COLO668 (cell line): ENCODE results near the gene ZCWPW1.

Experiments used
- DNase-seq: peaks from one replicate; lab custom pipeline; 2025; ENCODE audit not compliant: unreplicated experiment; lab: John Stamatoyannopoulos, UW

The ZCWPW1 gene

DNA sequence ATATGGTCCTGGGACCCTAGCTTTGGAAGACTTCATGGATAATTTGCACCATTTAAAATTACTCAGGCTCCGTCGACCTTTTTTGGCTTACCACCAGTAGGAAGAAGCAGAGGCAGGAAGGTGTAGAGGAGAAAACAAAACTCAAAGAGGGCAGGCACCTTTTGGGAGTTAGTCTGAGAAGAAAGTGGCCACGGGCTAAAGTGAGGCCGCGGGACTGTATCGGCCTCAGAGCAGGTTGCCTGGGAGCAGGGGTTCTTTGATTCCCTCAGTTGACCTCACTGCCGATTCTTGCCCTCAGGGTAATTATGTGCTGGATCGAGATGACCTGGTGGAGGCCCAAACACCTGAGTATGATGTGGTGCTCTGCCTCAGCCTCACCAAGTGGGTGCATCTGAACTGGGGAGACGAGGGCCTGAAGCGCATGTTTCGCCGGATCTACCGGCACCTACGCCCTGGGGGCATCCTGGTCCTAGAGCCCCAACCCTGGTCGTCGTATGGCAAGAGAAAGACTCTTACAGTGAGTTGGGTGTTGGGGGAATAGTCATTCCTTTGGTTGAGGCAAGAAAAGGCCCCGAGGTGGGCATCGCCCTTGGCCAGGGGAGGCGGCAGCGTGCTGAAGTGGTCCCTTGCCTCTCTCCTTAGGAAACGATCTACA, 4.2 kb upstream of the ZCWPW1 start:
- DNase-seq = no peak

DNA sequence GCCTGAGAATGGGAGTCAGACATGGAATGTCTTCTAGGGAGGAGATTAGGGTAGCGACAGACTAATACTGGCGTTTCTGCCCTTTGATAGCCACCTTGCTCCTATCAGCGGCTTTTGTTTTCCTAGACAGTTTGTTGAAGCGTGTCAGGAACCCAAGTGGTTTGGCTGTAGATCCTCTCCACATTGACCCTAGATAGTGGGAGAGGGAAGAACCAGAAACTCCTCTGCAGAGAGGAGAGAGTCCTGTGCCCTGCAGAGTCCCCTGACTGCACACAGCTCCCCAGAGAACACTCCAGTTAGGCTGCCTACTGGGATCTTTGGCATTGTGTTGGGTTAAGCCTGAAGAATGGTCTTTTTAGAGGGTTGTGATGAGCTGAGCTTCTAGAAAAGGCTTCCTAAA, 3.5 kb upstream of the ZCWPW1 start:
- no peak for DNase-seq

DNA sequence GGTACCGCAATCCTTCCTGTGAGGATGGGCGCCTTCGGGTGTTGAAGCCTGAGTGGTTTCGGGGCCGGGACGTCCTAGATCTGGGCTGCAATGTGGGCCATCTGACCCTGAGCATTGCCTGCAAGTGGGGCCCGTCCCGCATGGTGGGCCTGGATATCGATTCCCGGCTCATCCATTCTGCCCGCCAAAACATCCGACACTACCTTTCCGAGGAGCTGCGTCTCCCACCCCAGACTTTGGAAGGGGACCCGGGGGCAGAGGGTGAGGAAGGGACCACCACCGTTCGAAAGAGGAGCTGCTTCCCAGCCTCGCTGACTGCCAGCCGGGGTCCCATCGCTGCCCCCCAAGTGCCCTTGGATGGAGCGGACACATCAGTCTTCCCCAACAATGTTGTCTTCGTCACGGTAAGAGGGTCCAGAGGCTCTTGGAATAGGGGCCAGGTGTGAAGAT, 2.8 kb upstream of the ZCWPW1 start:
- DNase-seq = no peak

DNA sequence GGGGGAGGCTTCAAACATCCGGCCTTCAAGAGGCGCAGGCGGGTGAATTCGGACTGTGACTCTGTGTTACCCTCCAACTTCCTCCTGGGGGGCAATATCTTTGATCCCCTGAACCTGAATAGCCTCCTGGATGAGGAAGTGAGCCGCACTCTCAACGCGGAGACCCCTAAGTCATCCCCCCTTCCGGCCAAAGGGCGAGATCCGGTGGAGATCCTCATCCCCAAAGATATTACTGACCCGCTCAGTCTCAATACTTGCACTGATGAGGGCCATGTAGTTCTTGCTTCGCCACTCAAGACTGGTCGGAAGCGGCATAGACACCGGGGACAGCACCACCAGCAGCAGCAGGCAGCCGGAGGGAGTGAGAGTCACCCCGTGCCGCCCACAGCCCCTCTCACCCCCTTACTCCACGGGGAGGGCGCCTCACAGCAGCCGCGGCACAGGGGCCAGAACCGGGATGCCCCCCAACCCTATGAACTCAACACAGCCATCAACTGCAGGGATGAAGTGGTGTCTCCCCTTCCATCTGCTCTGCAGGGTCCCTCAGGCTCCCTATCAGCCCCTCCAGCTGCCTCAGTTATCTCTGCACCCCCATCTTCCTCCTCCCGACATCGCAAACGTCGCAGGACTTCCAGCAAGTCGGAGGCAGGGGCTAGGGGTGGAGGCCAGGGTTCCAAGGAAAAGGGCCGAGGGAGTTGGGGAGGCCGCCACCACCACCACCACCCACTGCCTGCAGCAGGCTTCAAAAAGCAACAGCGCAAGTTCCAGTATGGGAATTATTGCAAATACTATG, 2.2 kb upstream of the ZCWPW1 start:
- DNase-seq = no peak

DNA sequence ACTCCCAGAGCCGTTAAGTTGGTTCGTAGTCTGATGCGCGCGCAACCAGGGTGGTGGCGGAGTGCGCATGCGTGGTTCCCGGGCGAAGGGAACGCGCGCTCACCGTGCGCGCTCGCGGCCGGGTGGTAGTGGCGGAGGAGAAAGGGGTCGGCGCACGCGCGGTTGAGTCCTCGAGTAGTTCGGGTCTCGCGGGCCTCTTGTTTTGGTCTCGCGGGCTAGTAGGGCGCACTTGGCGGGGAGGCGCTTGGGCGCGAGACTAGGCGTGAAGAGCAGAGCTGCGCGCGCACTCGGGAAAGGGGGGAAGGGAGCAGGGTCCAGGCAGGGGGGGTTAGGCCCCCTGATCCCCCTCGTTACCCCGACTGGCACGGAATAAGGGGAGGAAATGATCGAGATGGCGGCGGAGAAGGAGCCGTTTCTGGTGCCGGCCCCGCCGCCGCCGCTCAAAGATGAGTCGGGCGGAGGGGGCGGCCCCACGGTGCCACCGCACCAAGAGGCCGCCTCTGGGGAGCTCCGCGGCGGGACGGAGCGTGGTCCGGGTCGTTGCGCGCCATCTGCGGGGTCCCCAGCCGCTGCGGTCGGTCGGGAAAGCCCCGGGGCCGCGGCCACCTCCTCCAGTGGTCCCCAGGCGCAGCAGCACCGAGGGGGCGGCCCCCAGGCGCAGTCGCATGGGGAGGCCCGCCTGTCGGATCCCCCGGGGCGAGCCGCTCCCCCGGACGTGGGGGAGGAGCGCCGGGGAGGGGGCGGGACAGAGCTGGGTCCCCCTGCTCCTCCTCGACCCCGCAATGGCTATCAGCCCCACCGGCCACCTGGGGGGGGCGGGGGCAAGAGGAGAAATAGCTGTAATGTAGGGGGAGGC, 1.4 kb upstream of the ZCWPW1 start, which contains the start of gene MEPCE:
Gene MEPCE (plus strand): TSS at position 195 of the 856 bp plus-strand sequence. CDS start 188 bp downstream, at position 383.
- DNase-seq = peak; percentile 99

DNA sequence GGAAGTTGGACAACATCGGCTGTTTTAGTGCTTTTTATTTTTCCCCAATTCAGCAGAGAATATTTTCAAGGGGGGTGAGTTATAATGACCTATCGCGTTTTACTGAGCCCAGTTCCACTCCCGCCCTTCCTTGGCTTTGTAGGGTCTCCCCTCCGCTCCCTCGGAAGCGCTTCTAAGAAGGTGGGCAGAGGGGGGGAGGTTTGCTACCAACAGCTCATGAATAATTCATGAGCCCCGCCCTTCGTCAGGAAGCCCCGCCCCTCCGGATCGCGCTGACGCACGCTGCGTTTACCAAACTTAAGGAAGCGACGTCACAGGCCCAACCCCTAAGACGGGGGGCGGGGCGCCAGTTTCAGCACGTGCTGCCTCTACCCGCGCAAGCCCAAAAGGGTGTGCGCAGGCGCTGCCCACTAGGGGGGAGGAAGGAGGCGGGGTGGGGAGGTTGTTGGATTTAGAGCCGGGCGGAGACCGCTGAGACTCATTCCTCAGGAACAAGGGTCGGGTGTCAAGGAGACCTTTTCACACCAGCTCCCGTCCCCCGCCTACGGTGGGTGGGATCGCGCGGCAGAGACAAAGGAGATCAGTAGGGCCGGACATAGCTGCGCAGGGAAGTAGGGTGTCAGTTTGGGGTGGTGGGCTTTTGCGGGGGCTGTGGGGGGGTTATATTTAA, 599 bp upstream of the ZCWPW1 start:
- peak; percentile 99 for DNase-seq

DNA sequence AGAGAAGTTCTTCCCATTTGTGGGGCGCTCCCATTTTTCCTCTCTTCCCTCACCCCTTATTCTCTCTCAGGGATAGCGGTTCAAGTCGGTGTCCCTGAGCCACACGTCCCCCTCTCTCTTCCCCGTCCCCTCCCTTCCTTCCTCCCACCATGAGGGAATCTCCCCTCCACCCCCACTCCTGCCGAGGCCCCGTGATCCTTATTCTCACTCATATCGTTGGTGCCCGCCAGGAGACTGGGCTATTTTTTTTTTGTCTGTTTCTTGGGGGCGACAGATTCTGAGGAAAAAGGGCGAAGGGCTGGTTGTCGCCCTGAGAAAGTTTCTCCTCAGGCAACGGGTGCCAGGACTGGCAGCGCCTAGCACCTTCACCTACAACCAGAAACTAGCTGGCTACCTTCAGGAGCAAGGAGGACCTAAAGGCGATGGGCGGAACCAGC, 723 bp downstream of the ZCWPW1 start:
- DNase-seq = no peak

DNA sequence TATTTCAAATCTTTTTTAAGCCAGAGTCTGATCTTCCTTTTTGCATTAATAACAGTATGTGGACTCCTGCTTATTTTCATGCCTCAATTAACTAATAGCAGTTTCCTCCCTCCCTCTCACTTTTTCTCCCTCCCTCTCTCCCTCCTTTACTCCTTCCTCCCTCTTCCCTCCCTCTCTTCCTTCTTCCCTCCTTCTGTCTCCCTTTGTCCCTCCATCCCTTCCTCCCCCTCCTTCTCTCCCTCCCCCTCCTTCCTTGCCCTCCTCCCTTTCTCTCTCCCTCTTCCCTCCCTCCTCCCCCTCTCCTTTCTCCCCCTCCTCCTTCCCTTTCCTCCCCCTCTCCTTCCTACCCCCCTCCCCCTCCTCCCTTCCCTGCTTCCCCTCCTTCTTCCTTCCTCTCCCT, 2.0 kb downstream of the ZCWPW1 start:
- no peak for DNase-seq

DNA sequence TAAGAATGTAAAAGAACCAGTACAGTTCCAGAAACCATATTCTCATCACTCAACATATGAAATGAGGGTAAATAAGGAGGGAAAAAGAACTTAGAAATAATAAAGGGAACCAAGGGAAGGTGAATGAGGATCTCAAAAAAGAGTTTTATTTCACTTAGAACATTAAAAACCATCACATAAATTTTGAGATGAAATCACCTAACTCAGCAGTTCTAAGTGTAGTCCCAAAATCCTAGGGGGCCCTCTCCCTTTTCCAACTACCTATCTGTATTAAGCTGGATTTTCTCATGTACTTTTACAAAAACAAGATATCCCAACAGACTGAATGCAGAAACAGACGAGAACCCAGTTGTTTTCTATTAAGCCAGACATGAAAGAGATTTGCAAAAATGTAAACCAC, 3.2 kb downstream of the ZCWPW1 start:
- DNase-seq = no peak

DNA sequence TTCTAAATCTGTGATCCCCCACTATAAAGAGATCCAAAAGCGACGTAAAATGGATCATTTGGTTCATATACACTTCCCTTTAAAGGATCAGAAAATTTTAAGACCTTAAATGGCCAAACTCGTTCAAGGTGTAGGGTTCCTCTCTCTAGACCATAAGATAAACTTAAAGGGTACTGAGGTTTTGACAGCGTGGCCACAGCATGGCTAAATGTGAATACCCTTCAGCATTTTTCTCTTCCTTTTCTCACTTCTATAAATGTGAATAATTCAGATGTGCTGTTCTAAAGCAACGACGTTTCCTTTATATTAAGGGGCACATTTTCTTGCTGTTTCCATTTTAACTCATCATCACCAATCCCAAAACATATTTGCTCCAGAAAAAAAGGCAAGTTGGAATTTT, 5.2 kb downstream of the ZCWPW1 start:
- no peak for DNase-seq

DNA sequence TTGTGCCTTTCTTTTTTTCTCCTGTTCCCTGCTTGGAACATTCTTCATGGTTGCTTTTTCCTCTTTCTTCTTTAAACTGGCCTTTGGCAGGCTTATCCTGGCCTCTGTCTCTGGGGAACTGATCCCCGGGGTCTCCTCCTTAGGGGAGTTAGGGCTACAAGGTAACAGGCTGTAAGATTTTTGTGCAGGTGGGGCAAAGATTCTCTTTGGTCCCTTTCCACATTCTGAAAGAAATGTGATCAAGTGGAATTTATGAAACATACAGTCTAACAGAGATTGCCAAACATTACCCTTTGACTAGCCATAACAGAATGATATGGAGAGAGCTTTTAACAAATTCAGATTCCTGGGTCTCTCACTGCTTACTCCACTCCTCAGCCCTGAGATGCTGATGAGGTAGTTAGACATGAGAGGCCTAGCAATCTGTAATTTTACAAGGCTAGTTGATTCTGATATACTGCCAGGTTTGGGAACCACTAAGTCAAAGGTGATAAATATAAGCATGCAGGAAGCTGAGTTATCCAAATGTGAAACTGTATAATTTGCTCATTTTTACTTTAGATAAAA, 8.8 kb downstream of the ZCWPW1 start:
- DNase-seq = no peak

DNA sequence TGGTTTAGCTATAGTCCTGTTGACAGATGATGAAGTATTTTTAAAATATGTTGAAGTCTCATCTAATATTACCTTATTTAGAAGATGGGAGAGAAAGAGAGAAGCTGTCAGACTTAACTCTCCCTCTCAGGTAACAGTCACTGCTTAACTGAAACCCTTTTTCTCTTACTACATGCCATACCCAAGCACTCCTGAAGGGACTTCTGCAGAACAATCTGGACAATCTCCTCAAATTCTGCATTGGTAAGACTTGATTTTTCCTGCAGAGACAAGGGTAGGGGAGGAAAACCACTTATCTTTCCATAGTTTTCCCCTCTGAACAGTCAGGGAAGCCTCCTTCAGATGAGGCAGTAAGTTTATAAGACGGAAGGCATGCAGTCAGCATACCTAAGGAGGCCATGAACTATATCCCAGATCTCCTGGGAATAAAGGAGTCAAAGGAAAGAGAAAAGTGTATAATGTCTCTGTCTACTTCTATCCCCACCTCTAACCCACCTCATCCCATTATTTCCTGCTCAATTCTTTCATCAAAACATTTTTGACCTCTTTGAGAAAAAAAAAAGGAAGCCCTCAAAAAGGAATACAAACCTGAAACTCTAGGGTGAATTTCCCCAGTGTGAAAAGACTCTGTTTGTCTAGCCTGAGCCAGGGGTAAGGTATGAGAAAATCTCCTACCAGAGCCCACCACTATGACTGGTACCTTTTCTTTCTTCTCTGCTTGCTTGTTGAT, 9.4 kb downstream of the ZCWPW1 start:
- DNase-seq = no peak

DNA sequence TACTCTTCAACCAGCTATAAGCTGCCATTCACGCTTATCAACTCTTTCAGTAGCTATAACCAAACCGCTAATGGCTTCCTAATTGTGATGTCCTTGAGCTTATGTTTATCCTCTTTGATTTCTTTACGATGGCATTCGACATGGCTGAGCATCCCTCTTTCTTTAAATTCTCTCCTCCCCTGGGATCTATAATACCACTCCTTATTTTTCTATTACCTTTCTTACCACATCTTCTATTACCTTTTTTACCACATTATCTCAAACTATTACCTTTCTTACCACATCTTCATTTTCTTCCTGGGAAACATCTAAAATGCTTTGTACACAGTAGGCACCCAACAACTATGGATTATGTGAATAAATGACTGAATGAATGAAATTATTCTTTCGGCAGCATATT, 13.1 kb downstream of the ZCWPW1 start:
- DNase-seq = no peak

DNA sequence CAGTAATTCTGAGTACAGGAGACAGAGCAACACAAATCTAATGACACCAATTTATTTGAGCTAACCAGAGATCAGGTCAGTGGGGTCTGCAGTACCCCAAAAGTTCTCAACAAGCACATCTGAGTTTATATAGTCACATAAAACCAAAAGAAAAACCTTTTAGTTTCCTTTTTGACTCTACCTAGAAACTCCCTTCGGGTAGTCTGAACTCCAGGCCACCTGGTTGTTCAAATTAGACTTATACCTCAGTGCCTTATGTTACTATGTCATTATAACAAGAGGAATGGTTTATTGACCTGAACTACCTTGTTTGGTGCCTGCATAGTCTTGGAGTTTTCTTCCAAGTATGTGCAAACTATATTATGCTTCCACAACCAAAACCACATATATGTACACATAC, 14.6 kb downstream of the ZCWPW1 start:
- no peak for DNase-seq

DNA sequence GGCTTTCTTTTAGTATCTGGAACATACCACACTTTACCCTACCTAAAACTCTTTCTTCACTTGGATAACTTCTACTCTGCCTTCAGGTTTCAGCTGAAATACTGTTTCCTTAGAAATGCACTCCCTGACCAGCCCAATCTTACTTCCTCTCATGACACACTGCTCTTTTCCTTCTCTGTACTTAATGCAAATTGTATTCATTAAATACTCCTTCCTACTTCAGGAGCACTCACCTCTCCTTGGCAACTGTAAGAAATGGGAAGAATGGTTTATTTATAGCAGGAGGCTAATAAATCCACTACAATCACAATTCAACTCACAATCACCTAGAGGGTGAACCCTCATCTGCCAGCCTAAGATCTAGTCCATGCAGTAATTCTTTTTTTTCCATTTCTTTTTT, 15.2 kb downstream of the ZCWPW1 start:
- no peak for DNase-seq

DNA sequence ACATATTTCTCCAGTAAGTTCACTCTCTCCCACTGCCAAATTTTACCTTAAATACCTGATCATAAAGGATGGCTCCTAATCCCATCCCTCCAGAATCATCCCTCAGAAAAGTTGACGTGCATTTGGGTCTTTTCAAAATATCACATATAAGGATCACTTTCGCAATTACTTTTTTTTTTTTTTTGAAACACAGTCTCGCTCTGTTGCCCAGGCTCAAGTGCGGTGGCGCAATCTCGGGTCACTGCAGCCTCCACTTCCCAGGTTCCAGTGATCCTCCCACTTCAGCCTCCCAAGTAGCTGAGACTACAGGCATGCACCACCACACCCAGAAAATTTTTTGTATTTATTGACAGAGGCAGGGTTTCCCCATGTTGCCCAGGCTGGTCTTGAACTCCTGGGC, 17.4 kb downstream of the ZCWPW1 start:
- DNase-seq = no peak

DNA sequence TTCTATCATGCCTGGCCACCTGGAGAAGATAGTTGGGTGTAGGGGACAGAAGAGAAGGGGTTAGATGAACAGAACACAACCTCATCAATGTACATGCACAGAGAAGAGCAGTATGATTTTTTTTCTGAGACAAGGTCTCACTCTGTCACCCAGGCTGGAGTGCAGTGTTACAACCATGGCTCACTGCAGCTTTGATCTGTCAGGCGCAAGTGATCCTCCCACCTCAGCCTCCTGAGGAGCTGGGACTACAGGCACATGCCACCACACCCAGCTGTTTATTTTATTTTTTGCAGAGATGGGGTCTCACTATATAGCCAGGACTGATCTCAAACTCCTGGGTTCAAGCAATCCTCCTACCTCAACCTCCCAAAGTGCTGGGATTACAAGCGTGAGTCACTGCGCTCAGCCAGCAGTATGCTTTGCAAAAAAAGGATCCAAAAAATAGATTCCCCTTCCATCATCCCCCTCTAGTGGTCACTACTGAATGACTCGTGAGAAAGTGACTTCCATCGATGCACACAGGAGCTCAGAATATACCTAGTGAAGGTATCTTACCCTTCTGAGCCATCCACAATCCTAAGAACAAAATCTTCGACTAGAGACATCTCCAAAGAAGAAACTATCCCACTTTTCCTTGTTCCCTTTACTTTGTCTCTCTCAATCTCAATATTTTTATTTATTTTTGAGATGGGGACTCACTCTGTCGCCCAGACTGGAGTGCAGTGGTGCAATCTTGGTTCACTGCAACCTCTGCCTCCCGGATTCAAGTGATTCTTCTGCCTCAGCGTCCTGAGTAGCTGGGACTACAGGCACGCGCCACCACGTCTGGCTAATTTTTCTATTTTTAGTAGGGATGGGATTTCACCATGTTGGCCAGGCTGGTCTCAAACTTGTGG, 21.0 kb downstream of the ZCWPW1 start:
- peak; percentile 16 for DNase-seq

DNA sequence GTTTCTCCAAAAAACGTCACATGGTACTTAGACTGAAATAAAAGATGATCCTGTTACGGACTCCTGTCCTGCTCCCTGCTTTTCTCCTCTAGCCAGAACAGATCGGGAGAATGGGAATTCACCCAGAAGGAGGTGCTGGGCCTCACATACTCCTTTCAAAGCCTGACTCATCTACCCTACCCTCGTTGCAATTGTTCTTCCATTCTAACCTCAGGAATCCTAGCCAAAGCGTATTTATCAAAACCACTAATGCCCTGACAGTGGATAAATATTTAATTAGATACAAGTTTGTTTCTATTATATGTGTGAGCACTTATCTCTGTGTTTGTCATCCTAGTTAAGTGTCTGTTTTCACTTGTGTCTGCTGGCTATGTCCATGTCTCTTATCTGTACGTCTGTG, 21.7 kb downstream of the ZCWPW1 start:
- DNase-seq = no peak

DNA sequence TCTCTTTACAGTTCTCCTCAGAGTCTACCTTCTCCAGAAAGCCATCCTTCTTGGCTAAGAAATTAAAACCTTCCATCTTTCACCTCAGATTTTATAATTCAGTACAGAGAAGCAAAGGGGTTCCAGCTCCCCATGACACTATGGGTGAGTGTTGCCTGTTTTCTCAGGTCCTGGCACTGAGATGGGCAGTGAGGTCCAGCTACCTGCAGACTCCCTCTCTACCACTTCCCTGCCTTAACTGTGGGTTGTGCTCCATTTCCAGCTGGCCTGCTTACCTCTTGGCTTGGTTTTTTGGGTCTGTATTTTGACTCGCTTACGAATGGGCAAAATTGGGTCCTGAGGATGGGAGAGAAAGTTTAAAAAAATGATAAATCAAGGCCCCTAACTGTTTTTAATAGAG, 26.3 kb downstream of the ZCWPW1 start:
- DNase-seq = no peak
